Esophagus muscularis mucosa (tissue), 3 donors: ENCODE results near the gene PPP6R2.

Experiments used
- POLR2A ChIP-seq: fragments of 450-650 bp; IDR thresholded peaks from one replicate; pipeline ENCODE4 v1.6.1; 2017; ENCODE audit warnings: antibody characterized with exemption, moderate library complexity, mild to moderate bottlenecking, low read depth
- POLR2AphosphoS5 ChIP-seq, 2 donors: sonication (generic); formaldehyde crosslinking; IDR thresholded peaks; one replicate each; pipeline ENCODE4 v1.6.1; 2017; ENCODE audit warnings: antibody characterized with exemption in 2 of 2
- TF ChIP-seq, protein P1 (sequence below), 3 experiments: fragments of 200-600 bp in 2 of 3; fragments of 450-650 bp in 1 of 3; sonication (generic) in 2 of 3; IDR thresholded peaks; one replicate each; pipeline ENCODE4 v1.5.1; 2017 to 2019; ENCODE audit warnings: antibody characterized with exemption in 3 of 3, mild to moderate bottlenecking in 2 of 3, moderate library complexity in 1 of 3

DNA sequence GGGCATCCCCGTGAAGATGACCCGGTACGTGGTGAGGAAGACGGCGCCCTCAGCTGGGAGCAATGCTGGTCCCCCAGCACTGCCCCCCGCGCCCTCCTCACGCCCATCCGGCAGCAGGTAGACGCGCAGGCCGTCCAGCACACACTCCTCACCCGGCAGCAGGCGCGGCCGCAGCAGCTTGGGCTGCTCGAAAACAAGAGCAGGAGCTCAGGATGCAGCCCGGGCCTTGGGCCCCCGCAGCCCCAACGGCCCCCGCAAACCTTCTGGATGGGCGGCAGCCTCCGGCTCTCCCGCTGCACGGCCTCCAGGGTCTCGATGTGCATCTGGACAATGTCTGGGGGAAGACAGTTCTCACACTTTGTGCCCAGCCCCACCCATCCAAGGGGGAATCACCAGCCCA is 118.4 kb downstream of the PPP6R2 start:
- TF ChIP-seq, protein P1, sequence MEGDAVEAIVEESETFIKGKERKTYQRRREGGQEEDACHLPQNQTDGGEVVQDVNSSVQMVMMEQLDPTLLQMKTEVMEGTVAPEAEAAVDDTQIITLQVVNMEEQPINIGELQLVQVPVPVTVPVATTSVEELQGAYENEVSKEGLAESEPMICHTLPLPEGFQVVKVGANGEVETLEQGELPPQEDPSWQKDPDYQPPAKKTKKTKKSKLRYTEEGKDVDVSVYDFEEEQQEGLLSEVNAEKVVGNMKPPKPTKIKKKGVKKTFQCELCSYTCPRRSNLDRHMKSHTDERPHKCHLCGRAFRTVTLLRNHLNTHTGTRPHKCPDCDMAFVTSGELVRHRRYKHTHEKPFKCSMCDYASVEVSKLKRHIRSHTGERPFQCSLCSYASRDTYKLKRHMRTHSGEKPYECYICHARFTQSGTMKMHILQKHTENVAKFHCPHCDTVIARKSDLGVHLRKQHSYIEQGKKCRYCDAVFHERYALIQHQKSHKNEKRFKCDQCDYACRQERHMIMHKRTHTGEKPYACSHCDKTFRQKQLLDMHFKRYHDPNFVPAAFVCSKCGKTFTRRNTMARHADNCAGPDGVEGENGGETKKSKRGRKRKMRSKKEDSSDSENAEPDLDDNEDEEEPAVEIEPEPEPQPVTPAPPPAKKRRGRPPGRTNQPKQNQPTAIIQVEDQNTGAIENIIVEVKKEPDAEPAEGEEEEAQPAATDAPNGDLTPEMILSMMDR (IDR thresholded peaks at IDR 0.05) = no peak
- TF ChIP-seq POLR2A (no peak), POLR2AphosphoS5 (IDR thresholded peaks at IDR 0.05) (no peak)
